SW480 (cell line): ENCODE measurements around the gene SPON1.
A peak's percentile ranks its signal among the peaks of the same experiment; 100 is the strongest.

Source experiments
- DNase-seq: peaks from one replicate; pipeline ENCODE4 v3.0.0-alpha.2; 2016; ENCODE audit warnings: low spot score

Gene SPON1

DNA sequence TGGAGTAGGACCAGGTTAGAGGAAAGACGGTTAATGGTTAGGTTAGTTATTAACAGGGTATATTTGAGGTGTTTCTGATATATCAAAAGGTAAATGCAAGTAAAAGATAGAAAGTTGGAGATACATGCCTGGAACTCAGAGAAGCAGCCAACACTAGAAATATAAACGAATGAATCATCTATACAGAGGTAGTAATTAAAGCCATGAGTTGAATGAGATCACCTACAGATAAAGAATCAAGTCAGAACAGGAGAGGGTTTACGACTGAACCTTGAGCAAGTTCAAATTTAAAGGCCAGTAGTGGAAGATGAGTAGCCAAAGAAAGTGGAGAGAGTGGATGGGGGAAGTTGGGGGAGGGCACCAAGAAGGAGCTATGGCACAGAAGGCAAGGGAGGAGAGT is 73.9 kb downstream of the SPON1 start:
- DNase-seq, result no peak

GRCh38 chr11:14041040-14041439 is 78.5 kb downstream of the SPON1 start:
- DNase-seq, result peak; percentile 16

- no peak for DNase-seq
Observed at GRCh38 chr11:14041565-14041964, 79.0 kb downstream of the SPON1 start.

- DNase-seq, result no peak
Observed at GRCh38 chr11:14042686-14043465, 80.4 kb downstream of the SPON1 start.

DNA sequence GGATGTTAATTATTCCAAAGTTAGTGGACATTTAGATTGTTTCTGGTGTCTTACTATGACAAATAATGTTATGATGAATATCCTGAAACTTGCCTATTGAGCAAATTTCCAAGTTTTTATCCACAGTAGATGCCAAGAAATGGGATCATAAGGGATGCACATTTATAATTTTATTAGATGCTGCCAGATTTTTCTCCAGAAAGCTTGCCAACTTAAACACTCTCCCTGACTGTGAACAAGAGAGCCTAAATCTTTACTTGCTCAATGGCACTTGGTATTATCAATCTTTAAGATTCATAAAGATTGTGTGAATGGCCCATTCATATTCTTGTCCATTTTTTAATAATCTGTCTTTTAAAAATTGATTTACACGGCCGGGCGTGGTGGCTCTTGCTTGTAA is 82.4 kb downstream of the SPON1 start:
- no peak for DNase-seq

GRCh38 chr11:14045417-14045816 is 82.9 kb downstream of the SPON1 start:
- no peak for DNase-seq

DNA sequence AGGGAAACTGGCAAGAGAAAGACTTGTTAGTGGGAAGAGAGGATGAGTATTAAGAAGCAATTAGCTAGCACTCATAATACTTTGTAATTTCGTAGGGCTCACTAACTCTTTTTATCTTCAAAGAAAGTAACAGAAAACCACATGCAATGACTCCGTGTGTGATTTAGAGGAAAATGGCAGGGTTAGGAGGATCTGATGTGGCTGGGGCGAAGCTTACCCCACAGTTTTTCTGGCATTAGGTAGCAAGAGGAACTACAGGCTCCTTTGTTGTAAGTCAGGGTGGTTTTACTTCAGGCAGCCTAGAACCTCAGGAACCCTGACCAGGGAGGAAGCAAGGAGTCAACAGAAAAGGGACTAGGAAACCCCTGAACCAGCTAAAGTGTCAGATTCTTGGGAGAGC is 89.7 kb downstream of the SPON1 start:
- no peak for DNase-seq

GRCh38 chr11:14054116-14055107 is 91.9 kb downstream of the SPON1 start:
- DNase-seq, result no peak

- no peak for DNase-seq
Observed at GRCh38 chr11:14055936-14056335, 93.4 kb downstream of the SPON1 start.

DNA sequence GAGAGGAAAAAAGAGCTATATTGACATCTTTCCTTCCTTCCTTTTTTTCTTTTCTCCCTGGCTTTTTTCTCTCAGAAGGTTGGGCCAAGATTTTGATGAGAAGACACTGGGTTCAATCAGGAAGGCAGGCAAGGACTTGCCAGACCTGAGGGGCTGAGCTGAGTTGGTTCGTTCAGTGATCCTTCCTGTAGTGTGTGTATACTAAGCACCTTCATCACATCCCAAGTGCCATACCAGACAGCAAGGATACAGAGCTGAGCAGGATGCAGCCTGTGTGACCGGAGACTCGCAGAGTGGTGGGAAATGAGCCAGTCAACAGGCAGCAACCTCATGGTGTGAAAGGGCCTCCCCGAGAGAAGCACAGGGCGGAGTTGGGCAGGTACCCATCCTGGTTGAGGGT is 95.5 kb downstream of the SPON1 start:
- DNase-seq, result no peak

DNA sequence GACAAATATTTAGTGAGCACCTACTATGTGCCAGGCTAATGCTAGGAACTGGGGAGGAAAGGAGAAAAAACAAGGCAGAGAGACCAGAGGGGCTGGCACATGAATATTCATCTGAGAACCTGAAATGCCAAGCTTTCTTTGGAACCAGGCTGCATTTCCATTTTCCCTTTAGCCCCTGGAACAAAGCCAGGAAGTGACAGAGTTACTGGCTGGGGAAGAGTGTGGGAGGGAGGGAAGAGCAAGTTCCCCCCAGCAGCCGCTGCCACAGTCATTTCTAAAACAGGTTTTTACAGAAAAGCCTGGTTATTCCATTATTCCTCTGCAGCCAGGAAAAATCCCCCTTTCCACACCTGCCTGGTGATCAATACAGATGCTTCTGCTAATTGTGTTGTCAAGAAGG is 97.0 kb downstream of the SPON1 start:
- no peak for DNase-seq

DNA sequence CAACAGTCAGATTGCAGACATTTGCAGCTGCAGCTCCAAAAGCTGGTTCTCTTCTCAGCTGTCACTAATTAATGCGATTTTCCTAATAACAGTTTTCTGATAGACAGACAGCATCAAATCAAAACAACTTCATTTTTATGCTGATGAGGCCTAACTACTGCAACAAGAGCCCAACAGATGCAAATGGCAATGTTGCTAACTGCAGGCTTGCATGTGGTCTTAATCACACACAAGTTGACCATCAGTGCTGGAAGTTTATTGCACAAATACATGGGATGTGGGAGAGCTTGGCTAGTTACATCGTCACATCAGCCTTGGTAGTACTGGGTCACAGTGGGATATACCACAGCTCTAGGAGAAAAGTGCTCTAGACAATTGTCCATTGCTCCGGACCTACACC is 99.2 kb downstream of the SPON1 start:
- no peak for DNase-seq

DNA sequence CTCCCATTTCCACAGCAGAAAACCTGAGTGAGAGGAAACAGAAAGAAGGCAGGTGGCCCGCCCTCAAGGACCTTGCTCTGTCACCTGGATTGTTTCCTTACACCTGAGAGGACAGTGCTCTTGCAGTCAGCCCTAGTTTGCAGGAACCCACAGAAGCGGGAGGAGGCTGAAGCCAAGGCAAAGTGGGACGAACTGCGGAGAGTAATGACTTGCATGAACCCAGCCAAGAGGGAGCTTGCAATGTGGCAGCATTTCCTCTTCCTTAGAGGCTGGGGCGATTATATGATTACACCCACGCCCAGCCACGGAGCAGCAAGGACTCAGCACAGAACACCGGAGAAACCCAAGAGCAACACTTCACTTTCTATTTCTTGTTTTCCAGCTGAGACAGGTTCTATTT is 102.6 kb downstream of the SPON1 start:
- no peak for DNase-seq

- no peak for DNase-seq
Observed at GRCh38 chr11:14065681-14066080, 103.2 kb downstream of the SPON1 start.

- DNase-seq, result no peak
Observed at GRCh38 chr11:14067686-14068085, 105.2 kb downstream of the SPON1 start.

- no peak for DNase-seq
Observed at GRCh38 chr11:14070896-14071295, 108.4 kb downstream of the SPON1 start.

DNA sequence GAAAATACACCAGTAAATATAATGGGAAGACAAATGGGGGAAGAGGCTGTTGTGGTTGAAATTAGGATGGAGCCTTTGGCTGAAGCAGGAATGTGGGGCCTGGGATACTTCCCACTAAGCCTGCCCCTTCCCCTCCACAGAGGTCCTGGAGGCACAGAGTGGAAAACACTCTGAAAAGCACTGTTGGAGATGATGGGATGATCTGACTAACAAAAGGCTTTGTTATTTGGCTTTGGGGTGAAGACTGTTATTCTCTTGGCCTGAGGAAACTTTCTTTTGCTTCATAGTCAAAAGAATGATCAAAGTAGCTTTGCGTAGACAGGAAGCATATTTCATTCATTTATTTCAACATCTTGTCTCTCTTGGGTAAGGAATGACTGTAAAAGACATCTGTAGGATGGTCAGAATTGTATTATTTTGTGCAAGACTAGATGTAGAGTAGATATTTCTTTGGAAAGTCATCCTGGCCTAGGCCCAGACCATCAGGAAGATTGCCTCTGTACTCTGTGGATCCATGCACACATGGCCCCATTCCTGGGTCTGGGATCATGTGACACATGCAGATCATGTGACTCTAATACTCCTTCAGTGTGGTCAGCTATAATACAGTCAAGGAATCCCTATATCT is 111.4 kb downstream of the SPON1 start:
- no peak for DNase-seq

GRCh38 chr11:14075118-14076078 is 112.9 kb downstream of the SPON1 start:
- DNase-seq, result peak; percentile 84

GRCh38 chr11:14079011-14079410 is 116.5 kb downstream of the SPON1 start:
- no peak for DNase-seq

- DNase-seq, result no peak
Observed at GRCh38 chr11:14079797-14080196, 117.3 kb downstream of the SPON1 start.

DNA sequence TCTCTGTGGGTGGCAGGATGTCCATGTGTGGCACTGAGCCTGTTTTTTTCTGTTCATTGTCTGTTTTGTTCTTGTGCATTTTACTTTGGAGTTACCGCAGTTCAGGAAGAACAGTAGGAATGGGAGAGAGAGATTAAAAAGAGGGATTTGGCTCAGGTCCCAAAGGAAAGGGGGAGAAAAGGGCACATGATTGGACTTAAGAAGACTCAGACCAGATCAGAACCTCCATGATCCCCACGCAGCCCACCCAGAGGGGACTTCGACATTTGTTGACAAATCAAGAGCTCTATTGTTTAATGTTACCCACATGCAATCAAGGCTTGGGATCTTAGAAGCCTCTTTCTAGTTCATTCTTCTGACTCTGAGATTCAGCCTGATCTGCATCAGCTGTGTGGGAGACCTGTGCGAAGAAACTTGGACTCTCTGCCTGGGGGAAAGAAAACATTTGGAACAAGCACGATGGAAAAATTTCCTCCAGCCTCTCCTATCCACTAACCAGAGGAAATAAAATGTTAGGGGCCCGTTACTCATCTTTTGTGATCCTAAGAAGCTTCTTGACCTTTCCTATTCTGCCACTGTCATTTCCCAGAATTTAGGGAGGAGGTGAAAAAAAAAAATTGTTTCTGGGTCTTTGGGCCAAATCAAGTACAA is 119.2 kb downstream of the SPON1 start:
- DNase-seq, result no peak
